ENCODE measurements around the gene SHISA6.

SHISA6 gene

DNA sequence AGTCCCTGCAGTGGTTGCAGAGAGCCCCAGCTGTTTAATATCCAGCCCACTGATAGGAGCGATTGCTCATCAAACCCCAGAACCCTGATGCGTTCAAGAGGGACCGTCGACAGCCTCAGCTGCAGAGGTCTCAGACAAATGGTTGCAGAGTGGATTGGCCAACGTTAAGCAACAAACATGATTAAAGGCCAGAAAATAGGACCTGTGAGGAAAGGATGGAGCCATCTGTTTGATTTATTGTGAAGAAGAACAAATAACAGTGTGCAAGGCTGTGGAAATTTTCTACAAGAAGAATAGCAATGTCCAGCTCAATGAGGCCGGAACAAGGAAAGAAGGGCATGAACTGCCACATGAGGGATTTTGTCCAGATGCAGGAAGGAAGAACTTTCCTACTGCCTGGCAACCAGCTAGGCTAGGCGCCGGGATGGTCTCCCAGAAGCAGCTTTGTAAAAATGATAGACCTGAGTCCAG is 218.9 kb downstream of the SHISA6 start:
- DNase-seq (ENCODE audit: low read depth), result no peak

DNA sequence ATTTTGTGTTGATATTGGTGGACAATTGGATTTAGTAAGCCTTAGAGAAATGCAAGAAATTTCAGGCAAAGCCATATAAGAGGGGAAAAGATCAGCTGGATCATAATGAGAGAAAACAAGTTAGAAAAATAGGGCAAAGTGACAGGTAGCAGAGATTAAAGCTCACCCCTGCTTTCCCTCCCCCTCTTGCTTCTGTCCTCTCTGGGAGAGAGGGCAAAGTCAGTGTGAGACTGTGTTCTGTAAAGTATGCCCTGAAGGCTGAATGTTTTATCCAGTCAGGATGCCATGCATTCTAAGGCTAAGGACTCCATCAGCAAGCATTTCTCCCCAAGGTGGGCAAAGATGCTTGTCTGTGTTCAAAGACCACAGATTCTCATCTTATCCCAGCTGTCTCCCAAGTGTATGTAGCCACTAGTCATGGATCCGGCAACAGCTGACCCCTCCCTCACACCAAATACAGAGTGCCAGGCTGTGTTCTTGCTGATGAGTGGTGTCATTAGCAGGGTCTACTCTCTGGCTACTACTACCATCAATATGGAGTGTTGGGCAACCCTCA is 221.1 kb downstream of the SHISA6 start:
- DNase-seq (ENCODE audit: low read depth), result no peak

DNA sequence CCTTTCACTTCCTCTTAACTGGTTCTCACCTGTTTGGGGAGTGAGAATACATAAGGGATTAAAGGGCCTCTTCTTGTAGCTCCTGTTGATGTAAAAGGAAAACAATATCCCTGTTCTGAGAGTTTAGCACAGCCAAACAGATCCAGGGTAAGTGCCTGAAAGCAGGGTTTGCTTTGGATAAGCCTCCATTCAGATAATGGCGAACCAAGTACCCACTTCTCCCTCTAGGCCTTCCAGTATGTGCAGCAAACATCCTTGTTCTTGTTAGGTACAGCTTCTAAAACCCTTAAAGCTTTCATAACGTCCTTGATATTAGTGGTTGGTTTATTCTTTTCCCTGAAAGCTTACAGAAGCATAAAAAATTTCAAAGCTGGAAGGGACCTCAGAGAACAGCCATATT is 226.6 kb downstream of the SHISA6 start:
- no peak for DNase-seq (ENCODE audit: low read depth)

DNA sequence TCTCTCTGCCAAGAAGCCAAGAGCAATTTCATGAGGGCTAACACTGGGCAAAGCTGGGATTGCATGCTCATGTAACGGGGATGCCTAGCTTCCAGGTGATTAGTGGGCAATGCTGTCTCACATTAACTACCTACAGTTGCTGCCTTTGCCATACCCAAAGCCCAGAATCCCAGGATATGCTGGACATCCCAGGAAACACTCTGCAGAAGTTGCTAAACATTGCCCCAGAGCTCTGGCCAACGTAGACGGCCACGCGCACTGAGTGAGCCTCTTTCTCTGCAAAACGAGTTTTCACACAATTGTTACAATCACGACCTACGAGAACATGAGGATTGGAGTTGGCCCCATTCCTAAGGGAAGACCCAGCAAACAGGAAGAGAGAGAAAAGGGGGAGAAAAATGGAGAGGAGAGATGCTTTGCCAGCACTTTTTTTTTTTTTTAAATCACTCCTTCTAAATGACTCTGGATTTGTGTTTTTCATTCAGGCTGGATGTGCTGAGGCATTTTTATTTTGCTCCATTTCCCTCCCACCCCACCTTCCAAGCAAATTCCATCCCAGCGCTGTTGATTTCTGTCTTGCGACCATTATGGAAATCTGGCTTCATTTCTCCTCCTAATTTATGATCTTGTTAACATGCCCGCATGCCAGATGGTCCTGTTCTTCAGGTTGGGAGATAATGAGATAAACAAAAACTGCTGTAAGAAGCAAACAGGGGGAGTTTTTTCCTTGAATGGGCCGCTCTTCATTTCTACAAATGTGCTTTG is 244.5 kb downstream of the SHISA6 start:
- DNase-seq (ENCODE audit: low read depth), result no peak

DNA sequence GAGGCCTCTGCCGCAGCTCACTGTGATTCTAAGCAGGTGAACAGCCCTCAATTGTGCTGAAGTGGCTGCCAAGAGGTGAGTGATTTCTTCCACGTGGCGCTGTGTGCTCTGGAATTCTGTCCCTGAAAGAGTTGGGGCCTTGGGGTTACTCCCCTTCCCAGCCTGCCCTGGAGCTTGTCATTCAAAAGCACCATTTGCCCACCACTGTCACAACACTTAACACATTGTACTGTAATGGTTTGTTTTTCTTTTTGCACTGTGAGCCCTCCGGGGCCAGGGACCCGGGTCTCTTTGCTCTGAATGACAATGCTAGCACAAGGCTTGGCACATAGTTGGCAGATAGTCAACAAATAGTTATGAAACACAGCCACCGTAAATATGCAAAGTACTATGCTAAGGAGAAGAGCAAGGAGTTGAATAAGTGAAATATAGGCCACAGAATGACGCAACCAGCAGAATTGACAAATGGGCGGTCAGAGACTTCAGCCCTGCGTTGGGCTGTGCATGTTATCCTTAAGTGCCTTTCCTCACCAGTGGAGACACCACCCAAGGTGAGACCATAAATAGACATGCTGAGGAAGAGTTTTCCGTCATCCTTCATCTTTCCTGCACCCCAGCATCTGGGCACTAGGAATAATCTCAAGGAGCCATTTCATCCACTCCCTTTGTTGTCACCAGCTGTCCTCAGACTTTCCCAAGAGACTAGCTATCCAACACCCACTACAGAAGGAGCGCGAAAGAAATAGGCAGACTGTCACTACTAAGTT is 245.3 kb downstream of the SHISA6 start:
- no peak for DNase-seq (ENCODE audit: low read depth)

DNA sequence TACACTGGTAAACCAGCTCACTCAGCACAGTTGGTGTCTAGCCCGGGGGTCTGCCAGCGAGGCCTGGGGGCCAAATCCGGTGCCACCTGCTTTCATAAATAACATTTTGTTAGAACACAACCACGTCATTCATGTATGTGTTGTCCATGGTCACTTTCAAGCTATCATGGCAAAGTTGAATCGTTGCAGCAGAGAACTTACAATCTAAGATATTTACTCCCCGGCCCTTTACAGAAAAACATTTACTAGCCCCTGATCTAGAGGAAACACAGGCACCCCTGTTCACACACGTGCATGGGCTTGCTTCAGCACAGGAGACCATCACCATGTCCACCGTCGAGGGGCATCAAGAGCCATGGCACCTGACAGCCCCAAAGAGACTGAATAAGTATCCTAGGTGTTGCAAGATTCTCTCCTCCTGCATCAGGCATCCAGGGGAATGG is 245.9 kb downstream of the SHISA6 start:
- DNase-seq (ENCODE audit: low read depth), result no peak

DNA sequence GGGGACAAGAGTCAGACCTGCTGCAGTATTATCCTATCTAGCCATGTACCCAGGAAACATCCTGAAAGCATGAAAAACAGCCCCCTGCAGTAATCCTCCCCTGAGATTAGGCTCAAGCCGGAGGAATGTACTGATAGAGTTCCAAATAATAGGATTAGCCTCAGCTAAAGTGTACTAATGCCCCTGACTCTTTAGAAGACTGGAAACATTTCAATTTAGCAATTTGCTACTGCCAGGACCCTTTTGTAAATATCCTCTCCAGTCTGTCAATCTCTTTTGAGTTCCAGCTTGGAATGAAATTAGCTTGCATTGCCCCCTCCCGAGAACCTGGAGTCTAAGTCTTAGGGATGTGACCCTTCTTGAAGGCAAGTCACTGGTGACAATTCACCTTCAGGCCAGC is 246.5 kb downstream of the SHISA6 start:
- DNase-seq (ENCODE audit: low read depth), result no peak

DNA sequence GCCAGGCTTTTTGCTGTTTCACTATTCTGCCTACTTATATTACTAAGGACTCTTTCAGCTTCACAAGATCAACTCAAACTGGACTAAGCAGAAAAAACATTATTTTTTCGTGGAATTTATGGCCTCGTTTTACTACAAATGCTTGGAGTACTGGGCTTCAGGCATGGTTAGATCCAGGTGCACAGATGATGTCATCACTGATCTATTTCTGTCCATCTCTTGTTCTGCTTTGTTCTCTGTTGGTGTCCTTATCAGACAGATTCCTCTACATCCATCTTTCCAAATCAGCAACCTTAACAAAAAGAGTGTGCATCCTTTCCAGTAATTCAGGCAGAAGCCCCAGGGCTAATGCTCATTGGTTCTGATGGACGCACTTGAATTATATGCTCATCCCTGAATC is 247.4 kb downstream of the SHISA6 start:
- no peak for DNase-seq (ENCODE audit: low read depth)

DNA sequence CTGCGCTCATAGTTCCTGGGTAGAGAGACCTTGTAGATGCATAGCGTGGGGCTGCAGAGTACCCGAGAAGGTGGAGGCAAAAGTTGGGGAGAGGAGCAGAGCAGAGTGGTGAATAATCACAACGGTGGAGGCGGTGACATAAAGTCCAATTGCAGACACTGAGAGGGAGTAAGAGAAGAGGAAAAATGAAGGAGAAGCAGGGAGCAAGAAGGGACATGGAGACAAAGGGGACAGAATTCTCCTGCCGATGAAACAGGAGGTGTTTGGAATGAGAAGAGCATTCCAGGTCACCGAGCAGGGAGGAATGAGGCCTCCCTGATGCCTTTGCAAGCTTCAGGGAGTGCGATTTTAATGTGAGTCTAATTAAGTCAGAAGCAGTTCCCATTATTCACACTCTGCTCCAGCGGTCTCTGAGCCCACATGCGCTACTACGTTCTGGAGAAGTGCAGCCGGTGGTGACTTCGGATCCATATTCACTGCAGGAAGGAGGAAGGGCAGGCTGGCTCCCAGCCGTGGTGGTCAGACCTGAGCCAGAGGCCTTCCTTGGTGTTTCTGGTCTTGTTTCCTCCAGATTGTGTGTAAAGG is 249.2 kb downstream of the SHISA6 start:
- DNase-seq (ENCODE audit: low read depth), result no peak

DNA sequence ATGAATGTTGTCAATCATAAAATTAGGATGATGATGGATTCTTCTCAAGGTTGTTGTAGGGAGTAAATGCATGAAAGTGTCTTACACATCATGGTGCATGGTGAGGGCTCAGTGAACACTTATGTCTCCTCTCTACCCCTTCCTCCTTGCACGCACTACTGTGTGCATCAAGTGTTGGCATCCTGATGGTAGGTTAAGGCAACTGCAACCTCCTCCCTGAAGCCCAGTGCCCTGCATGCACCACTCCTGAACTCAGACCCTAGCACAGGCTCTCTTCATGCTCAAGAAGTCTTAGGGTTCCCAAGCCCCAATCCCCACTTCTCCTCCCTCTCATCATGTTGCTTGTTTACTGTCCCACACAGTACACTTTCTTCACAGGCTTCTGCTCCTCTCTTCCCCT is 251.5 kb downstream of the SHISA6 start:
- no peak for DNase-seq (ENCODE audit: low read depth)

DNA sequence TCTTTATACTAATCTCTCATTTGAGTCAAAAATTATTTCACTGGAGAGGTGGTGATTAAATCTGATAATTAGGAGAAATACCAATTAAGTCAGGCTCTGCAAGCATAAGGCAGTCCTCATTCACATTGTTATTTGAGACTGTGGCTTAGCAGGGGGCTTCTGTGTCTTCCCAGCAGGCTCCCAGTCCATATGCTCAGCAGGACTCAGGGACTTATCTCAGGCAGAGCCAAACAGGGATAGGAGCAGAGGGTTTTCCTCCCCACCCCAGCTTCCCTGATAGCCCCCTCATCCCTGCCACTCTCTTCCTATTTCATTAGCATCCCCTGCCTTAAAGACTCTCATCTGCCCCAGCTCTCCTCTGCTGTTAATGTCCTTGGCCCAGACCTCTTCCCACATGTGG is 252.9 kb downstream of the SHISA6 start:
- DNase-seq (ENCODE audit: low read depth), result no peak

DNA sequence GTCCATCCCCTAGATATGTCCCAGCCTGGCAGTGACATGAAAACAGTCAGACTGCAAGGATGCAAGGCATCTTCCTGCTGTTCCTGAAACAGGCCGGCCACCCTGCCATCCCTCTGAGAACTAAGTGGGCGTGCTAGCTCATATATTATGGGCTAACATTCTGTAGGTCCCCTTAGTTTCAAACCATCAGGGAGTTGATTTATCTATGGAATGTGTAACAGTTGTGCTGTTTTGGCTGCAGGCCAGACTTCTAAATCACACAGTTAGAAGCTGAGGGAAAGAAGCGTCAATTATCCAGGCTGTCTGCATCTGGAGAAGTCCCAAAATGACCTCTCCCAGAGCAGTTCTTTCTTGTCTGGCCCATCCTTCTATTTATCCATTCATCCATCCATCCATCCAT is 254.6 kb downstream of the SHISA6 start:
- no peak for DNase-seq (ENCODE audit: low read depth)

DNA sequence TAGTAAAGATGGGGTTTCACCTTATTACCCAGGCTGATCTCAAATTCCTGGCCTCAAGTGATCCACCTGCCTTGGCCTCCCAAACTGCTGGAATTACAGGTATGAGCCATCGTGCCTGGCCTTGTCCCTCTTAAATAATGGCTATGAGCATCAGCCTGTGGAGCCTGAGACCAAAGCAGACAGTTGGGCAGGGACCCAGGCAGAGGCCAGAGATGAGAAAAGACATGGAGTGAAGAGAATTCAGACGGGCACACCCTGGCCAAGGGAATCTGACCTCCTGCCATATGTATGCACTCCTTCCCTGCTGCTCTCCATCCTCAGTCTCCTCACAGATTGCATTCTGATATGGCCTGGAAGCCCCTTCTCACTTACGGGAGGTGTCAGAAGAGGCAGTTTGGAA is 258.9 kb downstream of the SHISA6 start:
- no peak for DNase-seq (ENCODE audit: low read depth)

DNA sequence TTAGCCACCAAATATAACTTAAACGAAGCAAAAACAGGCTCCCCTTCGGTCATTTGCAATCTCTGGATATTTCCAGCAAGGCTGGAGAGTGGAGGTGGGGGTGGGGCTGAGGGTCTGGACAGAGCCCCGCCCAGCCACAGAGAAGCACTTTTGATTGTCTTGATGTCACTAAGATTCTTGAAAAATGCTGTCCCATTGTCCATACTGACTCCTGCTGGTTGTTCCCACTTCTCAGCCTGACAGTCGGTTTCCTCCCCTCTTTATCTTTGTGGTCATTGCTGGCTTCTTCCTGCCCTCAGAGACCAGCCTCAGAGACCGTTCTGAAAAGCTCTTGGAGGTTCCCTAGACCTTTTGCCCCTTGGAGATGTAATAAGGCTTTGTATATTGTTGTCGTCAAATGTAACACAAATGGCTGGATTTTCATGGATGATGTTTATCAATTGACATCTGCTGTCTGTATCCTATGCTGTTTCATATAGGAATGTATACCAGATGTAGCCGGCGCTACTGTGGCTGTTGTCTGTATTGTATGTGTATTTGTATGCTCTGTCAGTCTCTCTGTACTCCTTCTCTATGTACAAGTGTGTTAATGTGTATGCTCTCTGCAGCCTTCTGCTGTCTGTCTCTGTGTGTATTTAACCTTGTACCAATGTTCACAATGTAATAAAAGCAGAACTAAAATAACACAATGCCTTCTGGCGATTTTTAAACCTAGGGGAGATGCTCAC is 262.5 kb downstream of the SHISA6 start:
- DNase-seq (ENCODE audit: low read depth), result no peak

DNA sequence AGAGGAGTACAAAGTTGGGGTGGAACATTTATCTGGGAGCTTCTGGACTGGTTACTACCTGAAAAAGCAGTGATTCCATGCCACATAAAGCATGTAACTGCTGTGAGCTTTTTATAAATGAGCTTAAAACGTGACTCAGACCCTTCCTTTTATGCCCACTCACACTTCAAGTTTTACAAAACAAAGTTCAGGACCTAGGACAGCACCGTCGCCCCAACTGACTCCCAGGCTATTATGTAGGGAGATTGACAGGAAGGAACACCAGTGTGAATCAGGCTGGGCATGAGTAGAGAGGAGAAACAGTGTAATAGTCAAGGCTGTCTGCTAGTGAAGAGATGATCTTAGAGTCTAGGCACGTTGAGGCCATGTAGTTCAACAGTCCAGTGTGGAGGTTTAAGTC is 265.6 kb downstream of the SHISA6 start:
- DNase-seq (ENCODE audit: low read depth), result no peak

DNA sequence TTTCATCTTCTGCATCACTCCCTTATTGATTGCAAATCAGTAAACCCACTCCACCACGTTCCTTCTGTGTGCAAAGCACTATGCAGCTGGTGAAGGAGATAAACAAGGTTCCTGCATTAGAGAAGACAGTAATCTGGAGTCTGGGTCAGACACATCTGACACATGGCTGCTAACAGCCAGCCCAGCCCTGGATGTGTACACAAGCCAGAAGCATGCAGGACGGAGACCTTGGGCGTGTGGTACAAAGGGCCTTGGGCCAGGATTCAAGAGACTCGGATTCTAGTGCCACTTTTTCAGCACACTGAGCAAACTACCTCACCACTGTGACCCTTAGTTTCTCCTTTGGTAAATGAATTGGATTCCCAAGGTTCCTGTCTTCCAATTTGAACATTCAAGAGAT is 270.7 kb downstream of the SHISA6 start:
- no peak for DNase-seq (ENCODE audit: low read depth)

DNA sequence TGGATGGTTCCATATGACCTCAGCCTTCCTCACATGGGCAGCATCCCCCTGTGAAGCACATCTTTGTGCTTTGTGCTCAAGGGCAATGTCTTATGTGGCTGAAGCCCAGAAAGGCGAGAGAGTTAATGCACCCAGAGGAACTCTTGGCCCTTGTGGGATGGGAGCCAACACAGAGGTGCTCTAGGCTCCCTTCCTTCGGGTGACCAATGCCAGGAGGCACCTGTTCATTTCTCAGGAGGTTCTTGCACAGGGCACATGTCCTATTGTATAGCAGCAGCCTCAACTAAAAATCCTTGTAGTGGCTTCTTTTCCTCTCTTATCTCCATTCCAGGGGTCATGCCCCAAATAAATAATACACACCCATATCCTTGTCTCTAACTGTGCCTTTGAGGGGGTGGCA is 273.6 kb downstream of the SHISA6 start:
- DNase-seq (ENCODE audit: low read depth), result no peak

DNA sequence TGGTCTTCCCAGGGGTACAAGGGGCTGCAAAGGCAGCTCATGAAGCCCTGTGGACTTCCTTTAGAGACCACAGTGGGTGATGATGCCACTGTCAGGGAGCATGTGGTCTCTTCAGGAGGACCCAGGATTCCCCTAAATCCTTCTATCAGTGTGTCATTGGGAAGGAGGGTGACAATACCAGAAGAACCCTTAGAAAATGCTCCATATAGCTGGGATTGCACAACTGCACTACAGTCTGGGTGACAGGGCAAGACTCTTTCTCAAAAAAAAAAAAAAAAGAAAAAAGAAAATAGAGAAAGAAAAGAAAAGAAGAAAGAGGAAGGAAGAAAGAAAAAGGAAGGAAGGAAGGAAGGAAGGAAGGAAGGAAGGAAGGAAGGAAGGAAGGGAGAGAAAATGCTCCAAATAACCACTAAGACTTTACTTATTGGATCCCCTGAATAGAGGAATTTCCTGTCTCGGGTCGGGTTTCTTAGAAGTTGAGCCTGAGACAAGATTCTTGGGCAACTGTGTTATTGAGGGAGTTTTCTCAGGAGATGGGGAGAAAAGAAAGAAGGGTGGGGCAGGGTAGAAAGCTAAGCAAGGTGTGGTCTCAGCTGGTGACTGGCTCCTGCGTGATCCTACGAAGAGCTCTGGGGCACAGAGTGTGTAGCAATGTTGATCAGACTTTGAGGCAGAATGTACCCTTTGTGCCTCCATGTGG is 274.1 kb downstream of the SHISA6 start:
- no peak for DNase-seq (ENCODE audit: low read depth)

DNA sequence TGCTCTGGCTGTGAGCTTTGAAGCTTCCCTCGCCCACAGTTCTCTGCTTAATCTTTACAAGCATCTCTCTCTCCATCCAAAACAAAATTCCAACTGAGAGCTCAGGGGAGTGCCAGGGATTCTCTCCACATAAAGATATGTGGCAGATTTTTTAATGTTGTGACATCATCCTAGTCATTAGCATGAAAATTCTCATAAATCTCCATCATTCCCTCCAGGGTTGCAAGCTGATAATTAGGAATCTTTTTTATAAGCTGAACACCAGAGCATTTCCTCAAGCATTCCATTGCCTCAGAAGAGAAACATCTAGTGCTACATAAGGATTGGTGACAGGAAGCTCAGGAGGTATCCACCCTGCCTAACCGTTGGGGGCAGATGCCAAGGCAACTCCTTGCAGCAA is 274.9 kb downstream of the SHISA6 start:
- DNase-seq (ENCODE audit: low read depth), result no peak

DNA sequence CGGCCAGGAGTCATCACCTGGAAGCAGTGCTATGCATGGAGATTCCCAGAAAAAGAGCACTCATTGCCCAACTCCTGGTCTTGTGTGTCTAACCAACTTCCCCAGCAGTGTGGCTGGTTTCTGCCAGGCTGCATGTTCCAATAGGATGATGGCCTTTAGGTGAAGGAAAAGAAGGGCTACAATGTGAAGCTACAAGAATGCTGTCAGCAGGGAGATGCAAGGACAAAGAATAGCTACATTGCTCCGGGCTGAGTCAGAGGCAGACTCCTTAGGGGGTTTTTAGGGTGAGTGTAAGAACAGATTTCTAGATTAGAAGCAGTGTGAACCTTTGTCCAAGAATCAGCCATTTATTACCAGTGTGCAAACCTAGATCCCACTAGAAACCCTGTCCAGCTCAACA is 294.2 kb downstream of the SHISA6 start:
- no peak for DNase-seq (ENCODE audit: low read depth)

DNA sequence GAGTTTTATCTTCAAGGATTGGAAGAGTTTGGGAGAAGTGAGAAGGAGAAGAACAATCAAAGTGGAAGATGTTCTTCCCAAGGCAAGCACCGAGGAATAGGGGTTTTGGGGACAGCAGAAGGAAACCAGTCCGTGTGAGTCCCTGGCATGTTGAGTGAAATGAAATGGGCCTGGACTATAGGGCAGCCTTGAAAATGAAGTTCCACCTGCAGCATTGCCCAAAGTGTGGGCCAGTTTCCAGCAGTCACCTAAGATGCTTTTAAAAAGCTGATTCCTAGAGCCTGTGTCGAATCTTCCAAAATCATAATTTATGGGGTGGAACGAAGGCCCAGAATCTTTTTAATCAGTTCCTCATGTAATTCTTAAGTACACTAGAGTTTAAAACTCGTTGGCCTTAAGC is 297.4 kb downstream of the SHISA6 start:
- no peak for DNase-seq (ENCODE audit: low read depth)

DNA sequence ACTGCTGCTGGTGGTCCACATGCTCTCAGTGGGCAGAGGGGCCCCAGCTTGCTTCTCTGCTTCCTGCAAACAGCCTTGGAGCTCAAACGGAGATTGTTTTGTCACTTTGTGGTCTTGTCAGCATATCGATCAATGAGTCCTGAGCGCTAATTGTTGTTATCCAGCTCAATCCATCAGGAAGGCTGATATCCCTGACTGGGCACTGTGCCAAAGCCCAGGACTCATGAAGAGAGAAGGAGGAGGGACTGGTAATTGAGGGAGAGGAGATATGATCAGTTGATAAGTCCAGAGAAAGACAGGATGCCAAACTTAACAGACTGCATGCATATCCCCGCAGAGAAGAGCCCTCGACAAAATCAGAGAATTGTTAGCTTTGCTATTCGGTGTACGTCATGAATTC is 298.6 kb downstream of the SHISA6 start:
- DNase-seq (ENCODE audit: low read depth), result no peak

All from HS-5 (cell line).